BE2C (cell line): ENCODE measurements around the gene NUP188.

Source experiments
- DNase-seq: peaks from one replicate; pipeline ENCODE4 v3.0.0-alpha.2; 2020
- H3K27me3 ChIP-seq: fragments of 250-450 bp; sonication (Bioruptor Pico); 2 replicates; pipeline ENCODE4 v1.5.1; 2020; ENCODE audit warnings: mild to moderate bottlenecking
- H3K36me3 ChIP-seq: fragments of 250-450 bp; sonication (Bioruptor Pico); 2 replicates; pipeline ENCODE4 v1.5.1; 2020; ENCODE audit warnings: mild to moderate bottlenecking
- H3K4me1 ChIP-seq: fragments of 250-450 bp; sonication (Bioruptor Pico); 2 replicates; pipeline ENCODE4 v1.5.1; 2020
- H3K4me3 ChIP-seq: 2 replicates; pipeline ENCODE4 v1.5.1; 2011; ENCODE audit warnings: low read depth, low read length
- H3K9me3 ChIP-seq: fragments of 250-450 bp; sonication (Bioruptor Pico); 2 replicates; pipeline ENCODE4 v1.5.1; 2020
- CTCF ChIP-seq: IDR thresholded peaks from 2 replicates; pipeline ENCODE4 v1.5.1; 2012; ENCODE audit warnings: mild to moderate bottlenecking, low read depth, low read length

The NUP188 gene

GRCh38 chr9:128913048-128913900 is 34.2 kb upstream of the NUP188 start:
- Histone ChIP-seq H3K4me3 (no peak overlapping the region), H3K9me3 (no peaks in the 10 kb centered on the region), H3K4me1 (no peaks in the 10 kb centered on the region), H3K36me3 (peaks cover 44% of the 10 kb centered on the region), H3K27me3 (no peaks in the 10 kb centered on the region)
- no peak for DNase-seq
- TF ChIP-seq CTCF, result no peak

- no peak for DNase-seq
- no peaks in the 10 kb centered on the region for H3K9me3 ChIP-seq
- peaks cover 35% of the 10 kb centered on the region for H3K36me3 ChIP-seq
- no peak overlapping the region for H3K4me3 ChIP-seq
- TF ChIP-seq CTCF, result no peak
- no peaks in the 10 kb centered on the region for H3K27me3 ChIP-seq
- no peaks in the 10 kb centered on the region for H3K4me1 ChIP-seq
Measured at GRCh38 chr9:128913995-128914772, 33.3 kb upstream of the NUP188 start.

GRCh38 chr9:128916204-128916603 is 31.3 kb upstream of the NUP188 start:
- Histone ChIP-seq H3K4me3 (no peak overlapping the region), H3K9me3 (no peaks in the 10 kb centered on the region), H3K27me3 (no peaks in the 10 kb centered on the region), H3K4me1 (peaks cover 6% of the 10 kb centered on the region), H3K36me3 (peaks cover 21% of the 10 kb centered on the region)
- TF ChIP-seq CTCF, result no peak
- DNase-seq, result no peak

GRCh38 chr9:128916745-128917144 is 30.8 kb upstream of the NUP188 start:
- H3K27me3 ChIP-seq, result no peaks in the 10 kb centered on the region
- no peak for TF ChIP-seq CTCF
- no peaks in the 10 kb centered on the region for H3K9me3 ChIP-seq
- H3K4me3 ChIP-seq, result no peak overlapping the region
- peaks cover 6% of the 10 kb centered on the region for H3K4me1 ChIP-seq
- no peak for DNase-seq
- H3K36me3 ChIP-seq, result peaks cover 21% of the 10 kb centered on the region

GRCh38 chr9:128917151-128917849 is 30.2 kb upstream of the NUP188 start:
- no peak for DNase-seq
- no peaks in the 10 kb centered on the region for H3K27me3 ChIP-seq
- TF ChIP-seq CTCF, result no peak
- no peaks in the 10 kb centered on the region for H3K9me3 ChIP-seq
- peaks cover 21% of the 10 kb centered on the region for H3K36me3 ChIP-seq
- H3K4me1 ChIP-seq, result peaks cover 6% of the 10 kb centered on the region
- H3K4me3 ChIP-seq, result no peak overlapping the region
